Neural progenitor cell (in vitro differentiated cells): ENCODE results near the gene SLBP. TPM values are rescaled to one million over a fixed set of nuclear protein-coding genes. Genes with fewer than 3 reads are reported as not detected.

ENCODE experiments used
- DNase-seq: peaks from one replicate; pipeline ENCODE4 v3.0.0-alpha.2; 2016; ENCODE audit warnings: low spot score
- H2AFZ ChIP-seq: fragments of 200-600 bp; sonication (generic); replicated peaks from 2 replicates; pipeline ENCODE4 v1.6.1; 2016; ENCODE audit warnings: antibody characterized with exemption
- H3F3A ChIP-seq: fragments of 200-600 bp; sonication (generic); 2 replicates; pipeline ENCODE4 v1.6.1; 2016; ENCODE audit warnings: antibody characterized with exemption, low read depth
- H3K27ac ChIP-seq: fragments of 200-600 bp; sonication (generic); 2 replicates; pipeline ENCODE4 v1.5.1; 2016; ENCODE audit warnings: mild to moderate bottlenecking
- H3K27me3 ChIP-seq: fragments of 200-600 bp; sonication (generic); 2 replicates; pipeline ENCODE4 v1.6.1; 2016; ENCODE audit warnings: mild to moderate bottlenecking, moderate library complexity
- H3K36me3 ChIP-seq: fragments of 200-600 bp; sonication (generic); 2 replicates; pipeline ENCODE4 v1.5.1; 2016
- H3K4me1 ChIP-seq: fragments of 200-600 bp; sonication (generic); 2 replicates; pipeline ENCODE4 v1.6.1; 2016; ENCODE audit warnings: mixed run types
- H3K4me2 ChIP-seq: fragments of 200-600 bp; sonication (generic); 2 replicates; pipeline ENCODE4 v1.6.1; 2016
- H3K4me3 ChIP-seq: fragments of 200-600 bp; sonication (generic); 2 replicates; pipeline ENCODE4 v1.5.1; 2016
- H3K79me2 ChIP-seq: fragments of 200-600 bp; sonication (generic); 2 replicates; pipeline ENCODE4 v1.6.1; 2016; ENCODE audit warnings: low read depth
- H3K9ac ChIP-seq: fragments of 200-600 bp; sonication (generic); 2 replicates; pipeline ENCODE4 v1.6.1; 2016
- H3K9me3 ChIP-seq: fragments of 200-600 bp; sonication (generic); 2 replicates; pipeline ENCODE4 v1.5.1; 2016; ENCODE audit warnings: low read depth
- H4K20me1 ChIP-seq: fragments of 200-600 bp; sonication (generic); 2 replicates; pipeline ENCODE4 v1.6.1; 2016; ENCODE audit warnings: low read depth
- H3K27ac Mint-ChIP-seq: 3 replicates; pipeline ENCODE4 v1.8.0; 2021; ENCODE audit warnings: mixed read lengths
- H3K27me3 Mint-ChIP-seq: 2 replicates; pipeline ENCODE4 v1.8.0; 2022; ENCODE audit warnings: low read depth, mild to moderate bottlenecking, inconsistent platforms, moderate library complexity, mixed read lengths; ENCODE audit not compliant: insufficient read depth
- H3K36me3 Mint-ChIP-seq: 3 replicates; pipeline ENCODE4 v1.8.0; 2021; ENCODE audit warnings: mixed read lengths
- H3K4me1 Mint-ChIP-seq: 3 replicates; pipeline ENCODE4 v1.8.0; 2021; ENCODE audit warnings: mixed read lengths
- H3K4me3 Mint-ChIP-seq: 3 replicates; pipeline ENCODE4 v1.8.0; 2021; ENCODE audit warnings: mild to moderate bottlenecking, moderate library complexity, mixed read lengths
- H3K9me3 Mint-ChIP-seq: 3 replicates; pipeline ENCODE4 v1.8.0; 2020; ENCODE audit warnings: mixed read lengths
- EZH2 ChIP-seq: fragments of 200-600 bp; sonication (generic); IDR thresholded peaks from 2 replicates; pipeline ENCODE4 v1.6.1; 2017; ENCODE audit warnings: antibody characterized with exemption, mild to moderate bottlenecking, moderate library complexity
- EZH2phosphoT487 ChIP-seq: fragments of 200-600 bp; sonication (generic); IDR thresholded peaks from 2 replicates; pipeline ENCODE4 v1.6.1; 2017; ENCODE audit warnings: antibody characterized with exemption
- total RNA-seq: library from RNA; depleted of rRNA; stranded (reverse); fragments of >200 nt; gene quantifications from 2 replicates; pipeline ENCODE4 v1.2.3, GENCODE V29; 2015; ENCODE audit warnings: low replicate concordance
- TF ChIP-seq, protein P1 (sequence below): fragments of 200-600 bp; sonication (generic); IDR thresholded peaks from 2 replicates; pipeline ENCODE4 v1.5.1; 2017; ENCODE audit warnings: antibody characterized with exemption, mild to moderate bottlenecking

SLBP gene
- total RNA-seq, 1 donor from 2014 or later, result 119 TPM

GRCh38 chr4:1670279-1670678, 41.8 kb downstream of the SLBP start:
- no peak overlapping the region for H3K4me2 ChIP-seq
- H3K27ac ChIP-seq, result no peak overlapping the region
- H3K4me1 ChIP-seq, result peaks cover 10% of the 10 kb centered on the region
- no peaks in the 10 kb centered on the region for H3F3A ChIP-seq
- H3K9me3 ChIP-seq, result no peaks in the 10 kb centered on the region
- H2AFZ ChIP-seq, result no peak overlapping the region
- no peaks in the 10 kb centered on the region for H3K9me3 Mint-ChIP-seq
- no peak overlapping the region for H3K27ac Mint-ChIP-seq
- no peak overlapping the region for H3K9ac ChIP-seq
- H3K36me3 ChIP-seq, result no peaks in the 10 kb centered on the region
- H3K79me2 ChIP-seq, result no peaks in the 10 kb centered on the region
- no peak overlapping the region for H3K4me3 ChIP-seq
- no peaks in the 10 kb centered on the region for H3K27me3 ChIP-seq
- no peaks in the 10 kb centered on the region for H3K36me3 Mint-ChIP-seq
- no peak for DNase-seq
- no peak overlapping the region for H3K4me3 Mint-ChIP-seq
- peaks cover 10% of the 10 kb centered on the region for H3K4me1 Mint-ChIP-seq
- no peaks in the 10 kb centered on the region for H4K20me1 ChIP-seq
- H3K27me3 Mint-ChIP-seq, result peaks cover 10% of the 10 kb centered on the region
- TF ChIP-seq, protein P1, sequence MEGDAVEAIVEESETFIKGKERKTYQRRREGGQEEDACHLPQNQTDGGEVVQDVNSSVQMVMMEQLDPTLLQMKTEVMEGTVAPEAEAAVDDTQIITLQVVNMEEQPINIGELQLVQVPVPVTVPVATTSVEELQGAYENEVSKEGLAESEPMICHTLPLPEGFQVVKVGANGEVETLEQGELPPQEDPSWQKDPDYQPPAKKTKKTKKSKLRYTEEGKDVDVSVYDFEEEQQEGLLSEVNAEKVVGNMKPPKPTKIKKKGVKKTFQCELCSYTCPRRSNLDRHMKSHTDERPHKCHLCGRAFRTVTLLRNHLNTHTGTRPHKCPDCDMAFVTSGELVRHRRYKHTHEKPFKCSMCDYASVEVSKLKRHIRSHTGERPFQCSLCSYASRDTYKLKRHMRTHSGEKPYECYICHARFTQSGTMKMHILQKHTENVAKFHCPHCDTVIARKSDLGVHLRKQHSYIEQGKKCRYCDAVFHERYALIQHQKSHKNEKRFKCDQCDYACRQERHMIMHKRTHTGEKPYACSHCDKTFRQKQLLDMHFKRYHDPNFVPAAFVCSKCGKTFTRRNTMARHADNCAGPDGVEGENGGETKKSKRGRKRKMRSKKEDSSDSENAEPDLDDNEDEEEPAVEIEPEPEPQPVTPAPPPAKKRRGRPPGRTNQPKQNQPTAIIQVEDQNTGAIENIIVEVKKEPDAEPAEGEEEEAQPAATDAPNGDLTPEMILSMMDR, result no peak
- TF ChIP-seq EZH2 (no peak), EZH2phosphoT487 (no peak)

GRCh38 chr4:1669850-1670249, 42.3 kb downstream of the SLBP start:
- no peak overlapping the region for H3K4me2 ChIP-seq
- no peaks in the 10 kb centered on the region for H3F3A ChIP-seq
- H3K36me3 ChIP-seq, result no peaks in the 10 kb centered on the region
- no peaks in the 10 kb centered on the region for H3K27me3 ChIP-seq
- no peaks in the 10 kb centered on the region for H3K79me2 ChIP-seq
- H2AFZ ChIP-seq, result no peak overlapping the region
- DNase-seq, result no peak
- Mint-ChIP-seq H3K4me3 (no peak overlapping the region), H3K27me3 (peaks cover 10% of the 10 kb centered on the region), H3K27ac (no peak overlapping the region), H3K4me1 (peaks cover 9% of the 10 kb centered on the region), H3K36me3 (no peaks in the 10 kb centered on the region), H3K9me3 (no peaks in the 10 kb centered on the region)
- H3K9ac ChIP-seq, result no peak overlapping the region
- H4K20me1 ChIP-seq, result no peaks in the 10 kb centered on the region
- H3K4me1 ChIP-seq, result peaks cover 10% of the 10 kb centered on the region
- H3K9me3 ChIP-seq, result no peaks in the 10 kb centered on the region
- no peak for TF ChIP-seq EZH2phosphoT487
- TF ChIP-seq, protein P1, result no peak
- TF ChIP-seq EZH2, result no peak
- no peak overlapping the region for H3K27ac ChIP-seq
- no peak overlapping the region for H3K4me3 ChIP-seq

- Mint-ChIP-seq H3K9me3 (no peaks in the 10 kb centered on the region), H3K27ac (no peak overlapping the region), H3K27me3 (peaks cover 10% of the 10 kb centered on the region), H3K4me3 (no peak overlapping the region), H3K4me1 (peaks cover 7% of the 10 kb centered on the region), H3K36me3 (no peaks in the 10 kb centered on the region)
- H3K79me2 ChIP-seq, result no peaks in the 10 kb centered on the region
- H3K4me3 ChIP-seq, result no peak overlapping the region
- no peak for TF ChIP-seq EZH2
- TF ChIP-seq EZH2phosphoT487, result no peak
- TF ChIP-seq, protein P1, result no peak
- H3K36me3 ChIP-seq, result no peaks in the 10 kb centered on the region
- H2AFZ ChIP-seq, result no peak overlapping the region
- no peaks in the 10 kb centered on the region for H3K9me3 ChIP-seq
- H4K20me1 ChIP-seq, result no peaks in the 10 kb centered on the region
- H3K4me2 ChIP-seq, result no peak overlapping the region
- DNase-seq, result no peak
- H3K27ac ChIP-seq, result no peak overlapping the region
- H3K27me3 ChIP-seq, result no peaks in the 10 kb centered on the region
- no peak overlapping the region for H3K9ac ChIP-seq
- H3F3A ChIP-seq, result no peaks in the 10 kb centered on the region
- peaks cover 10% of the 10 kb centered on the region for H3K4me1 ChIP-seq
These were observed 42.8 kb downstream of the SLBP start for GRCh38 chr4:1669270-1669669.

- Histone ChIP-seq H2AFZ (no peak overlapping the region), H3K4me1 (peaks cover 10% of the 10 kb centered on the region), H3K4me2 (no peak overlapping the region), H3K79me2 (no peaks in the 10 kb centered on the region), H3K4me3 (no peak overlapping the region), H4K20me1 (no peaks in the 10 kb centered on the region), H3K9ac (no peak overlapping the region), H3K9me3 (no peaks in the 10 kb centered on the region), H3K27me3 (no peaks in the 10 kb centered on the region), H3K36me3 (no peaks in the 10 kb centered on the region), H3K27ac (no peak overlapping the region), H3F3A (no peaks in the 10 kb centered on the region)
- Mint-ChIP-seq H3K36me3 (no peaks in the 10 kb centered on the region), H3K4me3 (no peak overlapping the region), H3K9me3 (no peaks in the 10 kb centered on the region), H3K27me3 (peaks cover 8% of the 10 kb centered on the region), H3K4me1 (peaks cover 7% of the 10 kb centered on the region), H3K27ac (no peak overlapping the region)
- DNase-seq, result no peak
- TF ChIP-seq, protein P1, result no peak
- TF ChIP-seq EZH2, result no peak
These were observed 43.7 kb downstream of the SLBP start for GRCh38 chr4:1668488-1668840.
